Activated CD8-positive, alpha-beta memory T cell treated with anti-CD3 and anti-CD28 coated beads for 4 hours (primary cell): ENCODE data around the gene ISG15.
"Not testable (repeated sequence)": the region's sequence is repeated elsewhere in the genome, so short reads cannot be mapped to it uniquely, and the experiment has no call there.

Experiments
- DNase-seq, 2 donors: peaks; one replicate each; pipeline ENCODE4 v3.0.0-alpha.2; 2020; ENCODE audit warnings: low read depth in 2 of 2

ISG15 gene

DNA sequence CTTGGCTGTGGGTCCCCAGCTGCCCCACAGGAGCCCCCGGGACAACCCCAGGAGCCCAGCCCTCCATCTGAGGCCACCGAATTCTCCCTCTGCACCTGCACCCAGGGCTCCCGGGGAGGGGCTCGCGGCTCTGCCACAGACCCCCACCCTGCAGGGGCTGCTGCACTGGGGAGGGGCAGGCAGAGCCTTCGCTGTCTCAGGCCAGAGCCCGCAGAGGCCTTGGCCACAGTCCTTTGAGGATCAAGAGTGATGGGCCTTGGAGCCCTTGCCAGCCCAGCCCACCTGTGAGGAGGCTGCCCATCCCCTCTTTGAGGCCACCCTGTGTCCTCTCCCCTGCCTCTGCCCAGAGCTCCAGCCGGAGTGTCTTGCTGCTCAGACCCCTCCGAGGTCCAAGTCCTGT lies 37.9 kb upstream of the ISG15 start:
- no peak for DNase-seq

DNA sequence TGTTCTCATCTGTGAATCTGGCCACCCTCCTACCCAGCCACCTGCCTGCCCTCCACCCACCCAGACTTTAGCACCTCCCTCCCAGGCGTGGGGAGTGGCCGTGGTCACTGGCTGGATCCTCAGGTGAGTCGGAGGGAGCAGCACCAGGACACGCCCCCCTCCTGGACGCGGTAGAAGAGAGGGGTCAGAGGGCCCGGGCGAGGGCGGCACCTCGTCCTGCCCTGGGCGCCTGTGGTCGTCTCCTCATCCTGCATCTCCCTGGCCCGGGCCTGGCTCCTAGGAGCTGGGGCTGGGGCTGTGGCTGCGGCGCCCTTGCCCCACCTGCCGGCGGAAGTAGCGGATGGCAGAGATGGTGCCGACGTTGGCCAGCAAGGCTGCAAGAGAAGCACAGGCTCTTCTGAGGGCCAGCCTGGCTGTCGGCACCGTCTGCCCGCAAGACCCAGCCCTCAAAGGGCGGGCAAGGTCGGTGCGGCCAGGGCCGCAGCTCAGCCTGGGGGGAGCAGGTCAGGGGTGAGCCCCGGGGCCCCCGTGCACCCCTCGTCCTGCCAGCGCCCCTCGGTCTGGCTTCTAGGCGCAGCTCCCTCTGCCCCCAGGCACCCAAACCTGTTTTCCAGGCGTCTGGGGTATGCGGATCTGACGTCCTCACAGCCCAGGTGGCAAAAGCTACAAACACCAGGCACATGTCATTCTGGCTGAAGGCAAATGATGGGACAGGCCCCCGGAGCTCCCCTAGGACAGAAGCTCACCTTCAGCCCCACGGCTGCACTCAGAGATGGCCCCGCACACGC lies 37.2 kb upstream of the ISG15 start:
- no peak for DNase-seq

DNA sequence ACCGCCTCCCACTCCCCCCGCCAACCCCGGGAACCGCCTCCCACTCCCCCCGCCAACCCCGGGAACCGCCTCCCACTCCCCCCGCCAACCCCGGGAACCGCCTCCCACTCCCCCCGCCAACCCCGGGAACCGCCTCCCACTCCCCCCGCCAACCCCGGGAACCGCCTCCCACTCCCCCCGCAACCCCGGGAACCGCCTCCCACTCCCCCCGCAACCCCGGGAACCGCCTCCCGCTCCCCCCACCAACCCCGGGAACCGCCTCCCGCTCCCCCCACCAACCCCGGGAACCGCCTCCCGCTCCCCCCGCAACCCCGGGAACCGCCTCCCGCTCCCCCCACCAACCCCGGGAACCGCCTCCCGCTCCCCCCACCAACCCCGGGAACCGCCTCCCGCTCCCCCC lies 36.5 kb upstream of the ISG15 start:
- DNase-seq = not testable (repeated sequence)

DNA sequence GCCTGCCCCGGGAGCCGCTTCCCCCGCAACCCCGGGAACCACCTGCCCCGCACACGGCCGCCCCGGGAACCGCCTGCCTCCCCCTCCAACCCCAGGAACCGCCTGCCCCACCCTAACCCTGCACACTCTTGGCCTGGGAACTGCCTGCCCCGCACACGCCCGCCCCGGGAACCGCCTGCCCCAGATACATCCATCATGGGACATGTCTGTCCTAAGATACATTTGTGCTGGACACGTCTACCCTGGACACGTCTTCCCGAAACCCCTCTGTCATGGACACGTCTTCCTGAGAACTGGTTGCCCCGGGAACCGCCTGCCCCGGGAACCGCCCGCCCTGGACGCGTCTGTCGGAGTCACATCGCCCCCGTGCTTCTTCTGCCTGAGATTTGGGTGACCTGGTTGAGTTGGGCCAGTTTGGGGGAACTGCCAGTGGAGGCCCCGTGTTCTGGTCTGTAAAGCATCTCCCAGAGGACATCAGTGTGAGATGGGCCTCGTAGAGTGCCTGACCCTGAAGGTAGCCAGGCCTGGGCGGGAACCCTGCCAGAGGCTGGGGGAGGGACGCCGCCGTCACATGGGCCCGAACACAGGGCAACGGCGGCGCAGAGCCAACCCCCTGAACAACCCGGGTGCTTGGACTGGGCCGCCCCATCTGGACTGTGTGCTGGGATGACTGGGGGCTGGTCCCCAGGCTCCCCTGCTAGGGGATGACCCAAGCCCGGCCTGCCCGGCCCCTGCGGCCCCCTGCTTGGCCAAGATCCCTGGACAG lies 35.0 kb upstream of the ISG15 start:
- no peak for DNase-seq

DNA sequence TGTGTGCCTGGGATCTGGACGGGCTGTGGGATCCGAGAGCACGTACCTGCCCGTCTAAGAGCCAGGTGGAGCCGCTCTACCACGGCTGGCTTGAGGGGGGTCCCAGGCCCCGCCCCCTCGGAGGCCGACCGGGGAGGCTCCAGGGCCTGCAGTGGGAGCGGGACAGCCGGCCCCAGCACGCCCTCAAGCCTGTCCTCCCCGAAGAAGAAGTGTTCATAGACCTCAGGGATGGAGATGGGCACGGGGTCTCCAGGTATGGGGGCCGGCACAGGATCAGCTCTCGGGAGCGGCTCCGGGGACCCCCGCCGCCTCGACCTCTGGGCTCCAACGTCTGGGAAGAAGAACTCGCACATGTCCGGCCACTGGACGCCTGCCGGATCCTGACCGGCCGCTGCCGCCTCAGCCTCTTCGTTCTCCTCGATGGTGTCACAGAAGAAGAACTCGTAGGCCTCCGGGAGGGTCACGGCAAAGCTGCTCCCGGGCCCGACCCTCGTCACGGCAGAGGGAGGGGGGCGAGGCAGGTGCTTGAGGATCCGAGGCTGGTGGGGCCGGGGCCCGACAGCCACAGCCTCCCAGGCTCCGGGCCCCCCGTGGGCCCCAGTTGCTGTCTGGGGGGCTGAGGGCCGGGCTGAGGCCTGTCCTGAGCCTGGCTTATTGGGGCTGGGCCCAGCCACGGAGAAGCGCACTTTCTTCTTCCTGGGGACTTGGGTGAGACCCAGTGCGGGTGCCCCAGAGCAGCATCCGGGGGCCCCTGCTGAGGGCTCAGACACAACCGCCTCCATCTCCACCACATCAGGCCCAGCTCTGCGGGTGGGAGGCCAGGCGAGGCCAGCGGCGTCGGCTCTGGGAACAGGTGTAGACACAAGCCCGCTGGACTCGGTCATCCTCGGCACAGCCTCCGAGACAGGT lies 34.2 kb upstream of the ISG15 start:
- no peak for DNase-seq

DNA sequence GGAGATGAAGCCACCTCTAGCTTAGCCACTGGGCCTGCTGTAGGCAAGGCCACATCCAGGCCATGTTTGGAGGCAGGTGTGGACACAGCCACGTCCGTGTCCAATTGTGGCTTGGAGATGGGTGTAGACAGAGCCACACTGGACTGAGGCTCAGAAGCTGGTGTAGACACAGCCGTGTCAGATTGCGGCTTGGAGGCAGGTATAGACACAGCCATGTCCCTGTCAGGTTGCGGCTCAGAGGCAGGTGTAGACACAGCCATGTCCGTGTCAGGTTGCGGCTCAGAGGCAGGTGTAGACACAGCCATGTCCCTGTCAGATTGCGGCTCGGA lies 33.6 kb upstream of the ISG15 start:
- DNase-seq = no peak

- DNase-seq = no peak
Measured at GRCh38 chr1:980137-980571, 33.1 kb upstream of the ISG15 start.

DNA sequence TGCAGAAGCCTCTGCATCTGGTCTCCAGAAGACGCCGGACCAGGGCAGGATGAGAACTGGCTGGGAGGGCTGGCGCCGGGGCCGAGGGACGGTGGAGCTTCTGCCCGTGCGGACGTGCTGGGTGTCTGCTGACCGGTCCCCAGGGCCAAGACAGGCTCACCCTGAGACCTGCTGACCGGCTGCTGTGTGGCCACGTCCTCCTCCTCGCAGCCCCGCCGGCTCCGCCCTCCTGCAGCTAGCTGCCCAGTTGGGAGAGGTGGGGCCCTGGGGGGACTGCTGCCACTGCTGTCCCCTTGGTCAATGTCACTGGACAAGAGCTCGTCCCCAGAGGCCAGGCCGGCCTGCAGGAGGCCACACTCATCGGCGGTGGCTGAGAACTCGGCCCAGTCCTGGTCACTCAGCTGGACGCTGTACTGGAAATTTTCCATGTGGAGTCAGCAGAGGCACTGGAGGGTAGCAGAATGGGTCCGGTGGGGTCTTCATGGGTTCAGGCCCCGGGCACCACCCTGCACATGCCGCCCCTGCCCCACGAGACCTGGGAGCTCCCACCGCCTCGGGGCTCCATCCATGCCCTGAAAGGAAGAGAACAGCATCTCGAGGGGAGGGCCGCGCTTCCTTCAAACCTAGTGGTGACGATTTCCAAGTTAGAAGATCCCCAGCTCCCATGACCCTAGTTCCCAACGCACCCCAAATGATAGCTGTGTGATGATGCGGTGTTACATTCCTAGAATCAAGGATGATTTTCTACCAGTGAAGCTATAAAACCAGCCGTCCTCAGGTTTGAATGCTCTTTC lies 32.5 kb upstream of the ISG15 start:
- DNase-seq = no peak

DNA sequence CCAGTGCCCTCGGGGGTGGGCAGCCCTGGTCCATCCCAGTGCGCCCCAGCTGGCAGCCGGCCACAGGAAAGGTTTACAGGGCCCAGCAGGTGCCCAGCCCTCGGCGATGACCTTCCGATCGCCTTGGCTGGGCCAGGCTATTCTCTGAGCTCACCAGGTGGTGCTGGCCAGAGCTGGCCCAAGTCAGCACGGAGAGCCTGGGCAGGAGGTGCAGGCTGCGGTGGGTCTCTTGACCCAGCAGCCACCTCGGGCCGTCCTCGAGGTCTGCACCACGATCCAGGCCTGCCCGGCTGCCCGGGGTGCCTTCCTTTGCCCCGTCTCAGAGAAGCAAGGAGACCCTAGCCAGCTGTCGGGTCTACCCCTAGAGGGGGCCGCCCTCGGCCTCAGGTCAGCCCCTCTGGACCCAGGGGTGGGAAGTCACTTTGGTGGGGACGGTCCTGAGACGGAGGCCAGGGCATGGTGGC lies 31.8 kb upstream of the ISG15 start:
- DNase-seq = no peak

DNA sequence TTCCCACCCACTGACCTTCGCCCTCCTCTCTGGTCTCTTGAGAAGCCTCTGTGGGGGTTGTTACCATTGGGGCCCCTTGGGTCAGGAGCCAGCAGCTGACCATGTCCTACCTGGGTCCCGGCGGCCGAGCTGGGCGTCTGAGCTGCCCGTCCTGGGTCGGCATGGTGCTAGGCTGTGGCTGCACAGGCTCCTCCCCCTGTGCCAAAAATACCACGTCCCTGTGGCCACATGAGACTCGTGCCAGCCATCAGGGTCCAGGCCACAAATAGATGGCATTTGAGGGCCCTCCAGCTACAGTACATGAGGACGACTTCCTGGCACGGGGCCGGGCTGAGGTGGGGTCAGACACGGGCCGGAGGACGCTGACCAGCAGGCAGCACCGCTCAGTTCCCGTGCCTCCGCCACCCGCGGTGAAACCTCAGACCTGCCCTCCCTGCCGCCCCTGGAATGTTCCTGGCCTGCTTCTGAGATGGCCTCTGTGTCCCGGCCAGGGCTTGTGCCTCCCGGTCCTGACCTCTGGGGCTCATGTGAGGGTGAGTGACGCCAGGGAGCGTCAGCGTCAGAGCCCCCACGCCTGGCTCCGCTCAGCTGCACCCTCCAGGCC lies 31.2 kb upstream of the ISG15 start, which contains the start of gene PERM1:
TSS of gene PERM1 (minus strand) at position 139 of the 604 bp plus-strand sequence. CDS start 1,064 bp downstream, outside the sequence.
- DNase-seq = no peak

DNA sequence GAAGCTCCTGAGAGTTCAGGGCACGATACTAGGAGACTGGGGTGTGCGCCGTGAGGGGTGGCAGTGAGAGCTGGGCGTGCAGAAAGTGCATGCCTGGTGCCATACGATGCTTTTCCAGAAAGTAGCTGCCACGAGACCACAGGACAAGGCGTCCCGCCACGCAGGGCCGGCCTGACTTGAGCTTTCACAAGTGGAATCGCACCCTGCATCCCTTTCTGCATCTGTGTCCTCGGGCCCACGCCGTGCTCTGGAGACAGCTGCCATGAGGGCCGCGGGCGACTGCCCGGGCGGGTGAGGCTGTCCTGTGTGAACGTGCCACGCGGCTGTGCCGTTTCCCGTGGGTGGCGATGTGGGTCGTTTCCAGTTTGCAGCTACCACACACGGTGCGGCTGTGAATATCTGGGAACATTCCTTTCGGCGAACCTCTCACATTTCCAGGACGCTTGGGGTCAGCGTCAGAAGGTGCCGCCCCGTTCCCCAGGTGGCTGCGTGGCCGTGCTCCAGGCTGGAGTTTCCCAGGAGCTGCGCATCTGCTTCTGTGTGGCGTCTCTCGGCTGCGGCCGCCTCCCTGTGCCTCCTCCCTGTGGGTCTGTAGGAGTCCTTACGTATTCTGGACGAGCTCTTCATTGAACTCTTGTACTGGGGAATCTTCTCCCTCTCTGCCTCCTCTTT lies 30.4 kb upstream of the ISG15 start:
- no peak for DNase-seq

- DNase-seq = no peak
Measured at GRCh38 chr1:983798-984475, 29.4 kb upstream of the ISG15 start.

- no peak for DNase-seq
Measured at GRCh38 chr1:984476-984814, 28.9 kb upstream of the ISG15 start.

DNA sequence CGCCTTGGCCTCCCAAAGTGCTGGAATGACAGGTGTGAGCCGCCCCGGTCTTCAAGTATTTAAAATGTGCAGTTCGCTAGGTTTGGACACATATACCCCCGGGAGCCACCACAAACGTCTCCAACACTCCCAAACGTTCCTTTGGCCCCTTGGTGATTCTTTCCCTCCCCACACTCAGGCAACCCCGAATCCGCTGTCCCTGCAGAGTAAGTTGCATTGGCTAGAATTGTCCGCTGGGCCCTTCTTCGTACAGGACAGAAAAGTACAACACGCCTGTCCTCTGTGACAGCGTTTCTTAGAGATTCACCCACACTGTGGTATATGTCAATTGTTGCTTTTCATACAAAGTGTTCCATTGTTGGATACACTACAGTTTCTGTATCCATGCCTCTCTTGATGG lies 28.2 kb upstream of the ISG15 start:
- DNase-seq = no peak

- DNase-seq = not testable (repeated sequence)
Measured at GRCh38 chr1:988061-988460, 25.2 kb upstream of the ISG15 start.

DNA sequence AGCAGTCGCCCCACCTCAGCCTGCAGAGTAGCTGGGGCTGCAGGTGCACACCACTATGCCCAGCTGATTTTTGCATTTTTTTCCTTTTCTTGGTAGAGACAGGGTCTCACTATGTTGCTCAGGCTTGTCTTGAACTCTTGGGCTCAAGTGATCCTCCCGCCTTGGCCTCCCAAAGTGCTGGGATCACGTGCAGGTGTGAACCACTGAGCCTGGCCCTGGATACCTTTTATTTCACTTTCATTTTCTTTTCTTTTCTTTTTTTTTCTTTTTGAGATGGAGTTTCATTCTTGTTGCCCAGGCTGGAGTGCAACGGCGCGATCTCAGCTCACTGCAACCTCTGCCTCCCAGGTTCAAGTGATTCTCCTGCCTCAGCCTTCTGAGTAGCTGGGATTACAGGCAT lies 22.0 kb upstream of the ISG15 start:
- DNase-seq = not testable (repeated sequence)

GRCh38 chr1:991895-992294 lies 21.4 kb upstream of the ISG15 start:
- no peak for DNase-seq

GRCh38 chr1:992362-992761 lies 20.9 kb upstream of the ISG15 start:
- no peak for DNase-seq

DNA sequence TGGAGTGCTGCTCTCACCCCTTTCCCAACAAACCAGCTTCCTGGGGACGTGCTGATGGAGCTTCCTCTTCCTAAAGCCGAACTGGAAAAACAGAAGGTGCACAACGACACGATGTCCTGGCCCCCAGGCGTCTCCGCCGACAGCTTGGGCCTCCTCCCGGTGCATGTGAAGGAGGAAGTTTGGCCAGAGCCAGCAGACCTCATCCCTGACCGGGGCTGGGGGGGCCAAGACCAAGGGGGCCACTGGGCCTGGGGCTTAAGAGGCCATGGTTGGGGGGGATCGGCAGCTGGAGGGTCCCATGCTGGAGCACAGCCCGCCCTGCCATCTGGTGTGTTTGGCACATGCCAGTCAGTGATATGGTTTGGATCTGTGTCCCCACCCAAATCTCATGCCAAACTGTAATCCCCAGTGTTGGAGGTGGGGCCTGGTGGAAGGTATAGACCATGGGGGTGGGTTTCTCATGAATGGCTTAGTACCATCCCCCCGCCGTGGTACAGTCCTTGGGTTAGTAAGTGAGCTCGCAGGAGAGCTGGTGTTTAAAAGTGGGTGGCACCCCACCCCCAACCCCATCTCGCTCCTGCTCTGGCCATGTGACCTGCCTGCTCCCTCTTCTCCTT lies 19.8 kb upstream of the ISG15 start:
- no peak for DNase-seq
